WI38 (cell line): ENCODE data around the gene UBE2I.

Experiments used
- H3K4me3 ChIP-seq: 2 replicates; pipeline ENCODE4 v1.5.1; 2011; ENCODE audit warnings: low read depth, mild to moderate bottlenecking, control low read depth, low read length
- TF ChIP-seq, protein P1 (sequence below): IDR thresholded peaks from 2 replicates; pipeline ENCODE4 v1.5.1; 2012; ENCODE audit warnings: low read depth, mild to moderate bottlenecking, control low read depth, low read length

UBE2I gene

DNA sequence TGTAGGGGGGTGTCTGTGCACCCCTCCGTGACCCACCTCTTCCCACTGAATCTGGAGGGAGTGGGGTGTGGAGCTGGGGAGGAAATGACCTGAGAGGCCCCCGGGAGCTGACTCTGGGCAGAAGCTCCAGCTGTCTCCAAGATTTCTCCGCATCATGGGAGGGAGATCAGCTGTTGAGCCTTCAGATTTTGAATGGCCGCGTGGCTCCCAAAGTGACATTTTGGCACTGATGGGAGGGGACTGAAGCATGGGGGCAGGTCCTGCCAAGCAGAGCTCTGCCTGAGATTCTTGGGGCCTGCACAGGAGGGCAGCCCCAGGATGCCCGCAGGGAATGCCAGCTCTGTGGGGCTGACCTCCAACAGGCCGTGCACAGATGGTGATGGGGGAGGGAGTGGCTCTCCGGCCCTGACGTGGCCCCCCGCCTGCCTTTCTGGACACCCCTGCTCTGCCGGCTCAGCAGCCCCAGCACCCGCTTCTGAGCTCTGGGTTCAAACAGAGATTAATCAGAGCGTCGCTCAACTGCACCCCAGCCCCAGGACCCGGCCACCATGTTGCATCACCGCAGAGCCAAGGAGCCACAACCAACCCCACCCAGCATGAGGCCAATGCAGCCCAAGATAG lies 25.3 kb upstream of the UBE2I start:
- no peak overlapping the region for H3K4me3 ChIP-seq
- TF ChIP-seq, protein P1, sequence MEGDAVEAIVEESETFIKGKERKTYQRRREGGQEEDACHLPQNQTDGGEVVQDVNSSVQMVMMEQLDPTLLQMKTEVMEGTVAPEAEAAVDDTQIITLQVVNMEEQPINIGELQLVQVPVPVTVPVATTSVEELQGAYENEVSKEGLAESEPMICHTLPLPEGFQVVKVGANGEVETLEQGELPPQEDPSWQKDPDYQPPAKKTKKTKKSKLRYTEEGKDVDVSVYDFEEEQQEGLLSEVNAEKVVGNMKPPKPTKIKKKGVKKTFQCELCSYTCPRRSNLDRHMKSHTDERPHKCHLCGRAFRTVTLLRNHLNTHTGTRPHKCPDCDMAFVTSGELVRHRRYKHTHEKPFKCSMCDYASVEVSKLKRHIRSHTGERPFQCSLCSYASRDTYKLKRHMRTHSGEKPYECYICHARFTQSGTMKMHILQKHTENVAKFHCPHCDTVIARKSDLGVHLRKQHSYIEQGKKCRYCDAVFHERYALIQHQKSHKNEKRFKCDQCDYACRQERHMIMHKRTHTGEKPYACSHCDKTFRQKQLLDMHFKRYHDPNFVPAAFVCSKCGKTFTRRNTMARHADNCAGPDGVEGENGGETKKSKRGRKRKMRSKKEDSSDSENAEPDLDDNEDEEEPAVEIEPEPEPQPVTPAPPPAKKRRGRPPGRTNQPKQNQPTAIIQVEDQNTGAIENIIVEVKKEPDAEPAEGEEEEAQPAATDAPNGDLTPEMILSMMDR, result no peak

DNA sequence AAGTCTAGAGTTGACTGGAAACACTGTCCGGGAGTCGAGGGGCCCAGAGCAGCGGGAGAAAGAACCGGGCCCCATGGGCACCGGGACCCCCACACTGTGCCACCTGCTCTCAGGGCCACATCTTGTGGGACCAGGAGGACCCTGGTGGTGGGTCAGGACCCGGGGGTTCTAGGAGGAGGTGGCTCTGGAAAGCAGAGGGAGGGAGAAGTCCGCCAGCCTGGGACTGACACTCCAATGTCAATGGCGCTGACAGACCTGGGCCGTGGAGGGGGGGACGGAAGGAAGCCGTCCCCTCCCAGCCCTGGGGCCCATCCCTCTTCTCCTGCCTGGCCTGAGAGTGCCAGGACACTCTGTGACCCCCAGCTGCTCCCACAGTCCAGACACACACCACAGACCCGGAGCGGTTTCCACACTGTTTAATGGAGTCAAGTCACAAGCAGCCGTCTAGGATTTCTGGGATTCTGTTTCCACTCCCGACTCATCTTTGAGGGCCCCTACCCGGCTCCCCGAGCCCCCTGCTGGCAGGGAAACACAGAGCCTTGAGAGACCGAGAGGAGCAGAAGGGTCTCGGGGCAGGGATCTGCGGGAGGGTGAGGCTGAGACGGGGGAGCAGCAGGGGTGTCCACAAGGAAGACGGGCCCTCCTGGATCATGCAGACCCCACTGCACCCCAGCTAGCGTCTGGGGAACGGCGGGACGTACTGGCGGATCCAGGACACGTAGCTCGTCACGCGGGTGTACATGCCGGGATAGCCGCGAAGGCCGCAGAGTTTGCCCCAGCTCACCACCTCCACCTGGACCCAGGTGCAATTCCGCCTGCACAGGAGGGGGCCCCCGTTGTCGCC lies 23.5 kb upstream of the UBE2I start:
- H3K4me3 ChIP-seq, result no peak overlapping the region
- TF ChIP-seq, protein P1, result no peak

DNA sequence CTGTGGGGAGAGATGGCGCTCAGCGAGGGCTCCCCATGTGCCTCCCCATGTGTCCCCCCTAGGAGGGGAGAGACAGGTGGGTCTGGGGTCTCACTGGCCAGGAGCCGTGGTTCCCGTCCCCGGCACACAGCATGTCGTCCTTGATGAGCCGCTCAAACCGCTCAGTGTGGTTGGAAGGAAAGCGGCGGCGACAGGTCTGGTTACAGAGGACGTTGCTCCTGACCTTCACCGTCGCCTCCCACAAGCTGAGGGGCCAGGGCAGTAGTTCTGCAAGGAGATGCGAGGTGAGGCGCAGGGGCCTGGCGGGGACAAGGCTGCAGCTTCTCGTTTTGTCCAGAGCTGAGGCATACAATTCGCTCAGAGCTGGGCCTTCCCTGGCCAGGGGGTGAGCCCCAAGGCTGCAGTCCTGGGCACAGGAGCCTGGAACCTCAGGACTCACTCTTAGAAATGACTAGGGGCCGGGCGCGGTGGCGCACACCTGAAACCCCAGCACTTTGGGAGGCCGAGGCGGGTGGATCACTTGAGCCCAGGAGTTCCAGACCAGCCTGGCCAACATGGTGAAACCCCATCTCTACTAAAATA lies 22.8 kb upstream of the UBE2I start:
- no peak overlapping the region for H3K4me3 ChIP-seq

DNA sequence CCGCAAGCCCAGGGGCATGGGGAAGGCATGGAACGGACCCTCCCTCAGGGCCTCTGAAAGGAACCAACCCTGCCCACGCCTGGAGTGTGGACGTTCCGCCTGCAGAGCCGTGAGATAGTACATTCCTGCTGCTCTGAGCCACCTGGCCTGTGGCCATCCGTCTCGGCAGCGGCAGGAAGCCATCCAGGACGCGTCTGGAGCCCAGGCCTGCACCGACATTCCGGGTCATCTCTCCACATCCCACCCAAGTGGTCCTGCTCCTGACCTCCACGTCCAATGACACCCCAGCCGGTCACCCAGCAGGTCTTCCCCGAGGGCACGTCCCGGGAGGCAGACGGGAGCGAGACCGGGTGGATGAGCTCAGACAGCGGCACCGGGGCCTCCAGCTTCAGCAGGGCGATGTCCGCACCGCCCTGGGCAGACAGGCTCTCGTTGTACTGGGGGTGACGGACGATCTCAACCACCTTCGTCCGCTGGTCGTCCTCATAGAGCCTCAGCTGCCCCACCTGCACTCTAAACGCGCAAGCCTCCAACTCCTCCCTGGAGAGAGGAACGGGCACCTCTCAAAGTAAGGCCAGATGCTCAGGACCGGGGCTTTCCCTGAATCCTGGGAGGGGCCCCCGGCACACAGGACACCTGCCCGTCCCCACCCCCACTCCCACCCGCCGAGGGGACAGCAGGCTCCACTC lies 21.3 kb upstream of the UBE2I start:
- TF ChIP-seq, protein P1, result no peak

More for the DNA sequence above, 22.8 kb upstream of the UBE2I start:
- TF ChIP-seq, protein P1, result no peak

DNA sequence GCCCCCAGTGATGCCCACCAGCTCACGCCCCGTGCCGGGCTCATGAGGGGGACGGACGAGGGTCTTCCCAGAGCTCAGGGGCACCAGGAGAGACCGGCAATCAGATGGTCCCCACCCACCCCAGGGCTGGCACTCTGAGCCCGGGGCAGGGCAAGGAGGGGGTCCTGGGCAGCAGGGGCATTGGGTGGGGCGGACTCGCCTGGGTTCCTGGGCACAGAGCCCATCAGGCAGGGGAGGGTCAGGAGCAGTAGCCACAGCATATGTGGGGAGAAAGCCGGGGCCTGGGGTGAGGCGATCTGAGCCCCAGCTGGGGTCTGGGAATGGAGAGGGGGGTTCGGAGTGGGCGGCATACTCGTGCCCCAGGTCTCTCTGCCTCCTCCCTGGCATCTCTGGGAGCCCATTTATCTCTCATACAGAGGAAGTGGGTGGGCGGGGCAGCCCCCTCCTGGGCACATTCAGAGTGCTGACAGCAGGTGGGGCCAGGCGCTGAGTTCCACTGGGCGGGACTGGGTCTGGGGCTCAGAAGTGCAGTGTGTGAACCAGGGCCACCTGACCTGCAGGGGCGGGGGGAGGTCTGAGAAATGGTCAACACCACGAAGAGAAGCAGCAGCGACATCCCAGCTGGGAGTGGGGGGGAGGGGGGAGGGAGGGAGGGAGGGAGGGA lies 20.5 kb upstream of the UBE2I start:
- no peak overlapping the region for H3K4me3 ChIP-seq
- TF ChIP-seq, protein P1, result no peak

More for the DNA sequence above, 21.3 kb upstream of the UBE2I start:
- no peak overlapping the region for H3K4me3 ChIP-seq

DNA sequence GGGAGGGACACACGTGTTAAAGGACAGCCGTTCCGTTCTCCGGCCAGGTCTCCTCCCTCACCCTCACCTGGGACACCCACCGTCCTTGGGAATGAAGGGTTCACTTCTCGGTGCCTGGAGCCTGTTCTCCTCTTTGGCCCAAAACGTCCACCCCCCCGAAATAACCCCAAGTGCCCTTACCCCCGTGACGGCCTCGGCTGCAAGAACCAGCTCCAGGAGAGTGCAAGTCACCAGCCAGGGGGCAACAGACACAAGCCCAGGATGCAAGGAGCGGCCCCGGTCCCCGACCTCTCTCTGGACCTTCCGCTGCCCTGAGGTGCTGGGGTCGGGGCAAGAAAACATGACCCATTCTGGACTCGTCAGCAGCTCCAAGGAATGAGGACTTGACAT lies 20.0 kb upstream of the UBE2I start:
- TF ChIP-seq, protein P1, result no peak
- H3K4me3 ChIP-seq, result no peak overlapping the region
